Nephron (organoid): ENCODE data around the gene PPM1B.

Experiments used
- H3K27ac Mint-ChIP-seq, 3 experiments: 2 replicates each; pipeline ENCODE4 v1.8.0; 2020; ENCODE audit warnings: mixed read lengths in 3 of 3, mild to moderate bottlenecking in 2 of 3, moderate library complexity in 1 of 3
- H3K27me3 Mint-ChIP-seq: 2 replicates; pipeline ENCODE4 v1.8.0; 2021; ENCODE audit warnings: low read depth, mild to moderate bottlenecking, moderate library complexity, mixed read lengths
- H3K36me3 Mint-ChIP-seq: 2 replicates; pipeline ENCODE4 v1.8.0; 2020; ENCODE audit warnings: low read depth, mixed read lengths
- H3K4me1 Mint-ChIP-seq: 2 replicates; pipeline ENCODE4 v1.8.0; 2020; ENCODE audit warnings: mixed read lengths
- H3K4me3 Mint-ChIP-seq, 3 experiments: 2 replicates each; pipeline ENCODE4 v1.8.0; 2020; ENCODE audit warnings: mild to moderate bottlenecking in 3 of 3, mixed read lengths in 3 of 3, moderate library complexity in 2 of 3
- H3K9me3 Mint-ChIP-seq: 2 replicates; pipeline ENCODE4 v1.8.0; 2020; ENCODE audit warnings: mixed read lengths
- CTCF ChIP-seq, 3 experiments: fragments of 200-600 bp; sonication (generic); IDR thresholded peaks; one replicate each; pipeline ENCODE4 v1.5.0; 2021; ENCODE audit warnings: antibody characterized with exemption in 3 of 3; ENCODE audit not compliant: unreplicated experiment in 3 of 3

The PPM1B gene

GRCh38 chr2:44184106-44184505 is 15.4 kb downstream of the PPM1B start:
- Mint-ChIP-seq H3K9me3 (no peaks in the 10 kb centered on the region), H3K27ac (peak overlapping the region in 2 of 3 experiments; percentile 22 to 76), H3K27me3 (no peaks in the 10 kb centered on the region), H3K4me1 (peaks cover 5% of the 10 kb centered on the region), H3K36me3 (peaks cover 24% of the 10 kb centered on the region), H3K4me3 (no peak overlapping the region)
- no peak for TF ChIP-seq CTCF (IDR thresholded peaks at IDR 0.05; ENCODE audit: unreplicated experiment in 3 of 3)

- TF ChIP-seq CTCF (IDR thresholded peaks at IDR 0.05; ENCODE audit: unreplicated experiment in 3 of 3) = no peak
- peaks cover 10% of the 10 kb centered on the region for H3K4me1 Mint-ChIP-seq
- no peaks in the 10 kb centered on the region for H3K9me3 Mint-ChIP-seq
Observed at GRCh38 chr2:44186810-44187209, 18.1 kb downstream of the PPM1B start.

GRCh38 chr2:44187251-44187650 is 18.6 kb downstream of the PPM1B start:
- TF ChIP-seq CTCF (IDR thresholded peaks at IDR 0.05; ENCODE audit: unreplicated experiment in 3 of 3) = no peak
- Mint-ChIP-seq H3K27me3 (no peaks in the 10 kb centered on the region), H3K27ac (peak overlapping the region in 1 of 3 experiments; percentile 1), H3K36me3 (peaks cover 10% of the 10 kb centered on the region), H3K4me1 (peaks cover 11% of the 10 kb centered on the region), H3K4me3 (no peak overlapping the region), H3K9me3 (no peaks in the 10 kb centered on the region)

More at GRCh38 chr2:44186810-44187209, 18.1 kb downstream of the PPM1B start:
- H3K27me3 Mint-ChIP-seq = no peaks in the 10 kb centered on the region
- peaks cover 10% of the 10 kb centered on the region for H3K36me3 Mint-ChIP-seq
- peak overlapping the region in 1 of 3 experiments; percentile 1 for H3K27ac Mint-ChIP-seq
- no peak overlapping the region for H3K4me3 Mint-ChIP-seq

- H3K27ac Mint-ChIP-seq = no peak overlapping the region
- H3K36me3 Mint-ChIP-seq = peaks cover 10% of the 10 kb centered on the region
- TF ChIP-seq CTCF (IDR thresholded peaks at IDR 0.05; ENCODE audit: unreplicated experiment in 3 of 3) = no peak
- H3K4me1 Mint-ChIP-seq = peaks cover 11% of the 10 kb centered on the region
- no peak overlapping the region for H3K4me3 Mint-ChIP-seq
- no peaks in the 10 kb centered on the region for H3K27me3 Mint-ChIP-seq
- H3K9me3 Mint-ChIP-seq = no peaks in the 10 kb centered on the region
Observed at GRCh38 chr2:44188696-44189095, 20.0 kb downstream of the PPM1B start.

GRCh38 chr2:44189104-44189503 is 20.4 kb downstream of the PPM1B start:
- Mint-ChIP-seq H3K36me3 (peaks cover 13% of the 10 kb centered on the region), H3K9me3 (no peaks in the 10 kb centered on the region), H3K27me3 (no peaks in the 10 kb centered on the region), H3K4me1 (peaks cover 11% of the 10 kb centered on the region), H3K27ac (no peak overlapping the region), H3K4me3 (no peak overlapping the region)
- TF ChIP-seq CTCF (IDR thresholded peaks at IDR 0.05; ENCODE audit: unreplicated experiment in 3 of 3) = no peak

GRCh38 chr2:44190526-44190925 is 21.9 kb downstream of the PPM1B start:
- no peak for TF ChIP-seq CTCF (IDR thresholded peaks at IDR 0.05; ENCODE audit: unreplicated experiment in 3 of 3)
- H3K36me3 Mint-ChIP-seq = peaks cover 14% of the 10 kb centered on the region
- no peak overlapping the region for H3K4me3 Mint-ChIP-seq
- peaks cover 5% of the 10 kb centered on the region for H3K4me1 Mint-ChIP-seq
- H3K9me3 Mint-ChIP-seq = no peaks in the 10 kb centered on the region
- H3K27ac Mint-ChIP-seq = no peak overlapping the region
- H3K27me3 Mint-ChIP-seq = no peaks in the 10 kb centered on the region
